Measurements from ENCODE around the gene KCNC1. TPM values are rescaled to one million over a fixed set of nuclear protein-coding genes. Genes with fewer than 3 reads are reported as not detected.
A peak's percentile ranks its signal among the peaks of the same experiment; 100 is the strongest.

The KCNC1 gene
- under 1 TPM; 0.29 to 0.66 (median 0.34) TPM for total RNA-seq
- long read RNA-seq, donor 1, partial matches to known transcripts = 0 of 2 reads
- long read RNA-seq, donor 1, other reads (novel, unspliced or antisense) = 2 of 2 reads
- long read RNA-seq, donor 2 = 0 reads

DNA sequence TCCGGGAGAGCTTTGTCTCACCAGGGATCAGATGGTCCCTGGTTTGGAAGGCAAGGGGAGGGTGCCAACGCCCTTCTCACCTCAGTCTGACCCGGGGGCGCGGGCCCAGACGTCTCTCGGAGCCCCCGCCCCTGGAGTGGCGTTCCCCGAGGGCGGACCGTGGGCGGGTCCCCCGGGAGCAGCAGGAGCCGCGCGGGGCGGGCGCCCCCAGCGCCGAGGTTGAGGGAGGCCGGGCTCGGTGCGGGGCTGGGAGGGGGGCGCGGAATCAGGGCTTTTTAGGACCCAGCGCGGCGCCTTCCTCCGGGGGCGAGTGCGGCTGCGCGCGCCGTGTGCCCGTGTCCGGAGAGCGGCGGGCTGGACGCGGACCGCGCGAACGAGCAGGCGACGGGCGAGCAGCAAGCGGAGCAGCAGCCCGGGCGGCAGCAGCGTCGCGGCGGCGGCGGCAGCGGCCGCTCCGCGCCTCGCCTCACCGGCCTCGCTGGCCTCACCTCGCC lies at the start of gene KCNC1:
TSS of gene KCNC1 (plus strand) at position 364 of the 494 bp plus-strand sequence. CDS start 1,222 bp downstream, outside the sequence.
- no peaks in the 10 kb centered on the region for H3K9me3 ChIP-seq
- TF ChIP-seq, protein P1, sequence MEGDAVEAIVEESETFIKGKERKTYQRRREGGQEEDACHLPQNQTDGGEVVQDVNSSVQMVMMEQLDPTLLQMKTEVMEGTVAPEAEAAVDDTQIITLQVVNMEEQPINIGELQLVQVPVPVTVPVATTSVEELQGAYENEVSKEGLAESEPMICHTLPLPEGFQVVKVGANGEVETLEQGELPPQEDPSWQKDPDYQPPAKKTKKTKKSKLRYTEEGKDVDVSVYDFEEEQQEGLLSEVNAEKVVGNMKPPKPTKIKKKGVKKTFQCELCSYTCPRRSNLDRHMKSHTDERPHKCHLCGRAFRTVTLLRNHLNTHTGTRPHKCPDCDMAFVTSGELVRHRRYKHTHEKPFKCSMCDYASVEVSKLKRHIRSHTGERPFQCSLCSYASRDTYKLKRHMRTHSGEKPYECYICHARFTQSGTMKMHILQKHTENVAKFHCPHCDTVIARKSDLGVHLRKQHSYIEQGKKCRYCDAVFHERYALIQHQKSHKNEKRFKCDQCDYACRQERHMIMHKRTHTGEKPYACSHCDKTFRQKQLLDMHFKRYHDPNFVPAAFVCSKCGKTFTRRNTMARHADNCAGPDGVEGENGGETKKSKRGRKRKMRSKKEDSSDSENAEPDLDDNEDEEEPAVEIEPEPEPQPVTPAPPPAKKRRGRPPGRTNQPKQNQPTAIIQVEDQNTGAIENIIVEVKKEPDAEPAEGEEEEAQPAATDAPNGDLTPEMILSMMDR (IDR thresholded peaks at IDR 0.05) = no peak

DNA sequence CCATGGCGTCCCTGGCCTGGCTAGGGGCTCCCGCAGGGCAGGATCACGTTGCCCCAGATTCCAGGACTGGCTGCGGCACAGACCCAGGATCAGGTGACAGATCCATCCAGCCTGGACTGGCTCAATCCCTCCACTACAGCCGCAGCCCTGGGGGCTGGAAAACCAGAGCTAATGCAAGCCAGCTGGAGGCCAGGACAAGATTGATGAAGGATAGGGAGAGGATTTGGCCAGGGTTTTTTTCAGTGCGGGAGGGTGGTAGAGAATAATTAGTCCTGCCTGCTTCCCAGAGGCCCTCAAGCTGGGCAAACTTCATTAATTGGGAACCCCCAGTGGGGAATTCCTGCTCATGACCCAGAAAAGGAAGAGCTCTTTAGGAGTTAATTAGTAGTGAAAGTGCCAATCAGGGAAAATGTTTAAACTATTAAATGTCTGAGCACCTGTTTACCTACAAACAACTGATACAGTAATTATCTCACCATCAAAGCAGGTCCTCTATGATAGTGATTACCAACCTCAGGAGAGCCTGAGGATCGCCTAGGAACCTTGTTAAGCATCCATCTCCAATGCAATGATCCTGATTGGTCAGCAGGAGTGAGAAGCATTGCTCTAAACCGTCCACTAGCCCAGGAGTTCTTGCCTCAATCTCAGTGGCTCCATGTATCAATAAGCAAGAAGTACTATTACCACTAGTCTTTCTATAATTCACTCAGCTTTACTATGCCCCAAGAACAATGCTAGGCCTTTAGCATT lies 48.2 kb upstream of the KCNC1 start:
- intact Hi-C loops (cut with DNase I, micrococcal nuclease) = no loop called here
- ATAC-seq (no peak), DNase-seq (no peak)
- Histone ChIP-seq H3K9me3 (no peaks in the 10 kb centered on the region), H3K4me3 (no peak overlapping the region), H3K4me1 (ENCODE audit: low read depth) (no peaks in the 10 kb centered on the region), H3K36me3 (ENCODE audit: low read depth) (no peaks in the 10 kb centered on the region)
- TF ChIP-seq, protein P1 (IDR thresholded peaks at IDR 0.05) = no peak

More for the DNA sequence above, at the start of gene KCNC1:
- intact Hi-C loops (cut with DNase I, micrococcal nuclease) = loop anchor here in 1 of 2 donors (5.0 kb wide), 1 partner anchor 243 kb away; no protein-coding TSS in a partner anchor
- H3K4me1 ChIP-seq (ENCODE audit: low read depth) = peaks cover 8% of the 10 kb centered on the region
- H3K36me3 ChIP-seq (ENCODE audit: low read depth) = no peaks in the 10 kb centered on the region
- DNase-seq (no peak), ATAC-seq (peak; percentile 48)
- no peak within 1 kb of the TSS for H3K4me3 ChIP-seq

DNA sequence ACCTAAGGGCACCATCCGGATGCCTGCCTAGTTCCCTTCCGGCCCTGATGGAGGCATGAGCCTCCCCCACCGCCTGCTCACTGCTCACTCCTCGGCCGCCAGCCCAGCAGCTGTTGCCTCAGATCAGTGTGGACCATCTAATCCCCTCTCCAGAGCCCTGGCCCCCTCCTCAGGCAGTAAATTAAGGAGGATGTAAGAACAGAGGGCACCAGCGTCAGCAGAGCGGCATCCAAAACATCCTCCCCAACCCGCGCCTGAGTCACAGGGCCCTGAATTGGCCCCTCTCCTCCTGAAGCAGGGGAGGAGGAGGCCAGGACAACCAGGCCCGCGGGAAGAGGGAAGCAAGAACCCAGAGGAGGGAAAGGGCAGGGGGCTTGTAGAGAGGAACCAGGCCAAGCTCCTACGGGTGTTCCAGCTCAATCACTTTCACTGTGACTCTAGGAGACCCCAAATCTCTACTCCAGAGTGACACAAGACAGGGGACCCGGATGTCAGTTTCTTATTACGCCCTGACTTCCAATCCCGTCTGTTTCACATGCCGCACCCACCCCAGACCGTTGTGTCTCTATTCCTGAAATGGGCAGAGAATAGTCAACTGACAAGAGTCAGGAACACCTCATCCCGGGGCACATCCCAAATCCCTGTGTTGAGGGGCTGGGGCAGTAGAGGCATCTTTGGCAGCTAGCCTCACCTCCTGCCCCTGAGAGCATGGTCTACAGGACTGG lies 46.5 kb upstream of the KCNC1 start:
- ATAC-seq = no peak
- H3K36me3 ChIP-seq (ENCODE audit: low read depth) = no peaks in the 10 kb centered on the region

DNA sequence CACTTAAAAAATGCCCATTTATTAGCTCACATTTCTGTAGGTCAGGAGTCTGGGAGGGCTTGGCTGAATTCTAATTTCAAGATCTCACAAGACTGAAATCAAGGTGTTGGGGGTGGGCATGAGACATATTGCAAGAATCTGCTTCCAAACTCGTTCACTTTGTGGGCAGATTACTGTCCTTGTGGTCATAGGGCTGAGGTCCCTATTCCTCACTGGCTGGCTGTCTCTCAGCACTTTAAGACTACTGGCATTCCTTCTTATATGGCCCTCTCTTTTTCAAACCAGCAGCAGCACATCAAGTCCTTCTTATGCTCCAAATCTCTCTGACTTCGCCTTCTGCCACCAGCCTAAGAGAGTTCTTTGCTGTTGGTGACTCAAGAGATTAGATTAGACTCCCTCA lies 43.0 kb upstream of the KCNC1 start:
- intact Hi-C loops (cut with DNase I, micrococcal nuclease) = no loop called here
- Histone ChIP-seq H3K36me3 (ENCODE audit: low read depth) (no peaks in the 10 kb centered on the region), H3K4me3 (no peak overlapping the region), H3K9me3 (no peaks in the 10 kb centered on the region), H3K4me1 (ENCODE audit: low read depth) (no peaks in the 10 kb centered on the region)
- ATAC-seq = no peak
- TF ChIP-seq, protein P1 (IDR thresholded peaks at IDR 0.05) = no peak
- DNase-seq = no peak

More for the DNA sequence above, 46.5 kb upstream of the KCNC1 start:
- H3K4me3 ChIP-seq = no peak overlapping the region
- no peaks in the 10 kb centered on the region for H3K4me1 ChIP-seq (ENCODE audit: low read depth)
- intact Hi-C loops (cut with DNase I, micrococcal nuclease) = no loop called here
- no peak for DNase-seq
- TF ChIP-seq, protein P1 (IDR thresholded peaks at IDR 0.05) = no peak
- H3K9me3 ChIP-seq = no peaks in the 10 kb centered on the region

DNA sequence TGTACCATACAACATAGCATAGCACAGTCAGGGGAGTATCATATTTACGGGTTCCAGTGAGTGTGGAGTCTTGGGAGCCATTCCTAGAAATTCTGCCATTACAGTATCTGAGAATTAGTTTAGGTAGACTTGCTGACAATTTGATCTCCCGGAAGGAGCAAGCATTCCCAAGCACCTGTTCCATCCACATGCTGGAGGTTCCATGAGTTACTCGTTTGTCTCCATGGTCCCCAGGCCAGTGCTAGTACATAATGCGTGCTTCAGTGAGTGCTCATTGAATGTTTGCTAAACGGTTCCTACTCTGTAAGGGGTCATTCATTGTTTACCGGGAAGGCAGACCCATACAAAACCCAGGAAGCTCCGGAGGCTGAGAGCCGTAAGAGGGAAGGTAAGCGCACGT lies 42.6 kb upstream of the KCNC1 start:
- Histone ChIP-seq H3K4me3 (no peak overlapping the region), H3K4me1 (ENCODE audit: low read depth) (no peaks in the 10 kb centered on the region), H3K9me3 (no peaks in the 10 kb centered on the region), H3K36me3 (ENCODE audit: low read depth) (no peaks in the 10 kb centered on the region)
- TF ChIP-seq, protein P1 (IDR thresholded peaks at IDR 0.05) = no peak
- DNase-seq (no peak), ATAC-seq (no peak)
- intact Hi-C loops (cut with DNase I, micrococcal nuclease) = no loop called here
